KOPT-K1 (cell line): ENCODE measurements around the gene FHIT.
"Not testable (repeated sequence)": the region's sequence is repeated elsewhere in the genome, so short reads cannot be mapped to it uniquely, and the experiment has no call there.

ENCODE experiments used
- H3K27ac ChIP-seq: fragments of 200-600 bp; sonication (generic); 2 replicates; pipeline ENCODE4 v1.5.1; 2016; ENCODE audit warnings: antibody characterized with exemption, mild to moderate bottlenecking, low read depth, low read length; ENCODE audit not compliant: poor library complexity, severe bottlenecking
- H3K36me3 ChIP-seq: fragments of 200-600 bp; sonication (generic); 2 replicates; pipeline ENCODE4 v1.5.1; 2017; ENCODE audit warnings: antibody characterized with exemption, mild to moderate bottlenecking, low read length, moderate library complexity; ENCODE audit not compliant: insufficient read depth
- H3K9me3 ChIP-seq: fragments of 200-600 bp; sonication (generic); 2 replicates; pipeline ENCODE4 v1.5.1; 2017; ENCODE audit warnings: antibody characterized with exemption, low read length, mild to moderate bottlenecking; ENCODE audit not compliant: insufficient read depth, poor library complexity, severe bottlenecking

Gene FHIT

DNA sequence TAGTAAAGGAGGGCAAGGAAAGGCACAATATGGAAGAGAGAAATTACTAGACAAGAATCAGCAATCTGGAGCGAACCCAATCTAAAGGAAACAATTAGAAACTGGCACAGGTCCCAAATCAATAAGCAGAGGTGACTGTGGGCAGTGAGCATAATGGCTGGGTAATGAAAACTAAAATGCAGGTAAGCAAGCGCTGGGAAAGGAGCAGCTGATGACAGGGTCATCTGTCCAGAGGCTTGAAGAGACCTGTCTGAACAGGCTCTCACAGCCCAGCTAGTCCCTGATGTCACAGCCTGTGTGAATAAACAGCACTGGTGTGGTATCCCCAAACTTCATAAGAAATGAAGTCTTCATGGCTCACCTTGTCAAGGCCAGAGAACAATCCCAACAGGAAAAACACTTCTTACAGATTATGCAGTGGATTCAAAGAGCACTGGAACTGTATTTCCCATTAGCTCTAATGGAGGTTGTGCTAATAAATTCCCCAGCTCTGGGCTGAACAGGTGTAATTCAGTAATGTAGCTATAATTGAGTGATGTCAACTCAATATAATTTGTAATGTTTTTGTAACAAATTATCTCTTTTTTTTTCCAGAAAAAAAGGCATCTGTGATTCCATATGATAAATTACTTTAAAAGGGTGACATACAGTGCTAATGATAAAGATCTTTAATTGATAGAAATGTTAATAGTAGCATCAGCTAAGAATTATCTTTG is 197.3 kb downstream of the FHIT start:
- Histone ChIP-seq H3K9me3 (no peaks in the 10 kb centered on the region), H3K27ac (no peak overlapping the region), H3K36me3 (no peaks in the 10 kb centered on the region)

DNA sequence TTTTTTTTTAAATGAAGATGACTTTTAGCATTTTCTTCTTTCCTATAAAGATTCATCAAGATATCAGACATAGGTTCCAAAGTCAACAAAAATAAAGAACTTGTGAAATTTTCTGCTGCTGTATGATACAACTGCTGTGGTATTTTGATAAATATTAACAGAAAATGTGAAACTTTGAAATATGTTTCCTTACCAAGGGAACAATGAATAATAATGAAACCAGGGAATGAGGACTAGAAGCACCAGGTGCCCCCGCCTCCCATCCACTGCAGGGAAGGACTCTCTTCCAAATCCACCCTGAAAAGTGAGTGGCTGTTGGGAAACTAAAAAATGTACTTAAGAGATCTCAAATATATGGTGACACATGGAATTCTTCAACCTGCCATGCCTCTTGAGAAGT is 198.4 kb downstream of the FHIT start:
- H3K27ac ChIP-seq = no peak overlapping the region
- H3K9me3 ChIP-seq = no peaks in the 10 kb centered on the region
- H3K36me3 ChIP-seq = no peaks in the 10 kb centered on the region

DNA sequence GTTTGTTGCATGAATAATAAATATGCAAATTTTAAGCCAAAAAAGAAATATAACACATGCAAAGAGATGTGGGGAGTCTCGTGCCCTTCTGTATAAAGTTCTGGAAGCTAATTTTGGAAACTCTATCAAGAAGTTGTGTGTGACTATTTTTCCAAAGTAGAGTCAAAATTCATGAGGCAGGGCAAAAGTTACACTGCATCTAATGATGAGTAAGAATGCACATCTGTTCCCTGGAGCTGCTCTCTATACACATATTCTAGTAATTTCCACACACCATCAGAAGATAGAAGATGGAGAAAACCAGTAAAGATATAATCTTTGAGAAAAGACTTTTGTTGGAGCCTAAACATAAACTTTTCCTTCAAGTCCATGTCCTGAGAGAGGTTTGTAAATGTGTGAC is 199.6 kb downstream of the FHIT start:
- Histone ChIP-seq H3K36me3 (no peaks in the 10 kb centered on the region), H3K9me3 (no peaks in the 10 kb centered on the region), H3K27ac (no peak overlapping the region)

DNA sequence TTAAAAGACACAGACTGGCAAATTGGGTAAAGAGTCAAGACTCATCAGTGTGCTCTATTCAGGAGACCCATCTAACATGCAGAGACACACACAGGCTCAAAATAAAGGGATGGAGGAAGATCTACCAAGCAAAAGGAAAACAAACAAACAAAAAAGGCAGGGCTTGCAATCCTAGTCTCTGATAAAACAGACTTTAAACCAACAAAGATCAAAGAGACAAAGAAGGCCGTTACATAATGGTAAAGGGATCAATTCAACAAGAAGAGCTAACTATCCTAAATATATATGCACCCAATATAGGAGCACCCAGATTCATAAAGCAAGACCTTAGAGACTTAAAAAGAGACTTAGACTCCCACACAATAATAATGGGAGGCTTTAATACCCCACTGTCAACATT is 206.1 kb downstream of the FHIT start:
- H3K9me3 ChIP-seq, H3K27ac ChIP-seq, H3K36me3 ChIP-seq: not testable (repeated sequence)

DNA sequence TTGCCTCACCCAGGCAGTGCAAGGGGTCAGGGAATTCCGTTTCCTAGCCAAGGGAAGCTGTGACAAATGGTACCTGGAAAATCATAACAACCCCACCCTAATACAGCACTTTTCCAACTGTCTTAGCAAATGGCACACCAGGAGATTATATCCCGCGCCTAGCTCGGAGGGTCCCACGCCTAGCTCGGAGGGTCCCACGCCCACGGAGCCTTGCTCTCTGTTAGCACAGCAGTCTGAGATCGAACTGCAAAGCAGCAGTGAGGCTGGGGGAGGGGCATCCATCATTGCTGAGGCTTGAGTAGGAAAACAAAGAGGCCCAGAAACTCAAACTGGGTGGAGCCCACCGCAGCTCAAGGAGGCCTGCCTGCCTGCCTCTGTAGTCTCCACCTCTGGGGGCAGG is 208.1 kb downstream of the FHIT start:
- Histone ChIP-seq H3K36me3 (no peaks in the 10 kb centered on the region), H3K27ac (no peak overlapping the region), H3K9me3 (no peaks in the 10 kb centered on the region)

DNA sequence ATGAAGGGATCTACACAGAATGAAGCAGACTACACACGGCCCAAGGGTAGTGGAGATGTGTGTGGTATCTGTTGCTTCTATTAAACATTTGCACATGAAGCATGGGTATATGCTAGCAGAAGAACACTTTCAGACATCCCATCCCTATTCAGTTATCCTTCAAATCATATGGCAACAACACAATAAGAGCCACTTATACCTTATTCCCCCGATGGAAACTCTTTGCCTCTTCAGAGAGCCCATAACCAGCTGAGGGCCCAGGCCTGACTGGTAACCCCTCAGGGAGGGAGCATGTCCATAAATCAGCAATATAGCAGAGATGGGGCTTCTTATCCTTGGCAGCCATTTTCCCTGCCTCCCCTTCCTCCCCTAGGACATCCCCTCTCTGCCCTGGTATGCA is 210.6 kb downstream of the FHIT start:
- H3K36me3 ChIP-seq = no peaks in the 10 kb centered on the region
- H3K27ac ChIP-seq = no peak overlapping the region
- H3K9me3 ChIP-seq = no peaks in the 10 kb centered on the region

DNA sequence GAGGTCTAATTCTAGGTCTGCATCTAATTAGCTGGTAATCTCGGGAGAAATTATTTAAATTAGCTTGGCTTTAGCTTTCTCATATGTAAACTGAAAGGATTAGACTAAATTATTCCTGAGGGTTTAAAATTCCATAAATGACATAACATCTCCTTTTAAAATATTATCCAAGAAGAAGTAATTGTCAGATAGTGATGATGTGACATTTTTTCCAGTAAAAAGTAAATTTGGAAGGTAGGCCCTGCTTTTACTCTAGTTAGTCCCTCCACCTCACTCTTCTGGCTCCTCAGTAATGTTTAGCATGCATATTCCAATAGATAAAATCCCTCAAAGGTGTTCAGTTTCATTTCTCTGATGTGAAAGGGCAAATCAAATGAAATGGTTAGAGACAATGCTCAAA is 215.7 kb downstream of the FHIT start:
- H3K27ac ChIP-seq = no peak overlapping the region
- H3K9me3 ChIP-seq = no peaks in the 10 kb centered on the region
- H3K36me3 ChIP-seq = no peaks in the 10 kb centered on the region

DNA sequence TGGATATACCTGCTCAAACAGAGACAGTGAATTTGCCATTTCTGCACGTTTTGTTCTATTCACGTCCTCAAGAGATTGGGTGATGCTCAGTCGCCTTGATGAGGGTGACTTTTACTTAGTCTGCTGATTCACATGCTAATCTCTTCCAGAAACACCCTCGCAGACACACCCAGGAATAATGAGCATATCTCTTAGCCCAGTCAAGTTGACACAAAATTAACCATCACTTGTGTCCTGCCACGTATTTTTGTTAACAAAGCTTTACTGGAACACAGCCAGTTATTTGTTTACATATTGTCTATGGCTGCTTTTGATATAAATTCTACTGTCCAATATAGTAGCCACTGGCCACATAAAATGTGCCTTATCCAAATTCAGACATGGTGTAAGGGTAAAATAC is 218.3 kb downstream of the FHIT start:
- H3K9me3 ChIP-seq = no peaks in the 10 kb centered on the region

DNA sequence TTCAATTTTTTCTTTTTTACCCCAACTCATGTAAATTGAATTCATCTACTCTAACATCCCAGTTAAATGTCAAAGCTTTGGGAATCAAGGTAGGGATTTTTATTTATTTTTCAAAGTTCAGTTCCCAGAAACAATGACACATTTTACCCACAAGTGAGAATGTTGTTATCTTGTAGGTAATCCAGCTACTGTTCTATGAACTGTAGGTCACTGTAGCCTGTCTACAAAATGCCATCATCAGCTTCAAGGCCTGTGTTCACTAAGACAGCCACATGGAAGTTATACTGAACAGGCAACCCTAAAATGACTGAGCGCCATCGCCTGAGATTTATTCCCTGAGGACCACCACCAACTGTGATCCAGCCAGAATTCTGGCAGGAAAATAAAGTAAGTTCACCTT is 219.7 kb downstream of the FHIT start:
- no peaks in the 10 kb centered on the region for H3K9me3 ChIP-seq
- H3K27ac ChIP-seq = no peak overlapping the region
- H3K36me3 ChIP-seq = no peaks in the 10 kb centered on the region

More for the DNA sequence above, 218.3 kb downstream of the FHIT start:
- H3K36me3 ChIP-seq = no peaks in the 10 kb centered on the region
- no peak overlapping the region for H3K27ac ChIP-seq

DNA sequence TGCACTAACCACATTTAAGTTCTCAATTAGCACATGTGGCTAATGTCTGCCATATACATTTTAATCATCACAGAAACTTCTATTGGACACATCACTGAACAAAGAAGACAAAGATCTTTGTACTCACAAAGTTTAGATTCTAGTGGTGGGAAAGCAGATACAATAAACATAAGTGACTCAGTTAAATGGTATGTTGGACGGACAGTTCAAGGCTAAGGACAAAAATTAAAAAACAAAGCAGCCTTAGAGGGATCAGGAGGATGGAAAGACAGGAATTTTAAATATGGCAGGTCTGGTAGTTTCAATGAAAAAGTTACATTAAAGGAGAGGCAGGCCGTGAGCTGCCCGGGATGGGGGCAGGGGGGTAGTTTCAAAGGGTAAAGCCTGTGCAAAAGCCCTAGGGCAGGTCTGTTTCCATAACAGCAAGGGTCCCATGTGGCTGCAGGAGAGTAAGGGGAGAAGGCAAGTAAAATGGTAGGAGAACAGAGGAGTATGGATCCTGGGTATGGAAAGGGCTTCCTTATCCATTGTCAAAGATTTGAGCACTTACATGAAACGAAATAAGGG is 220.7 kb downstream of the FHIT start:
- H3K9me3 ChIP-seq = no peaks in the 10 kb centered on the region
- no peaks in the 10 kb centered on the region for H3K36me3 ChIP-seq
- H3K27ac ChIP-seq = no peak overlapping the region

DNA sequence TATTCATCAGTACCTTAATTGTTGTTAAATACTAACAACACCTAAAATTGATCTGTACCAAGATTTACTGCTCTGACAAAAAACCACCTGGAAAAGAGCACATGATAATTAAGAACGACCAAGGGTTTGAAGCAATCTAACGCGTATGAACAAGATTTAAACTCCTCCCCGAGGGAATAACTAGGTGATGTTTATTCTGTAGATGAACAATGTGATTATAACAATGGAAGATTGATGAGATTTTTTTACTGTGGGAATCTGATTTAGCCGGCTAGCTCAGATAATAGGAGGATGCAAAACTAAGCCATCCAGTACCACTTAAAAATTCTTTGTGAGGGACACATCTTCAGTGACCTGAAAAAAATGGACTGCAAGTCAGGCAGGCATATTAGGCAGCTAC is 222.1 kb downstream of the FHIT start:
- H3K36me3 ChIP-seq = no peaks in the 10 kb centered on the region

DNA sequence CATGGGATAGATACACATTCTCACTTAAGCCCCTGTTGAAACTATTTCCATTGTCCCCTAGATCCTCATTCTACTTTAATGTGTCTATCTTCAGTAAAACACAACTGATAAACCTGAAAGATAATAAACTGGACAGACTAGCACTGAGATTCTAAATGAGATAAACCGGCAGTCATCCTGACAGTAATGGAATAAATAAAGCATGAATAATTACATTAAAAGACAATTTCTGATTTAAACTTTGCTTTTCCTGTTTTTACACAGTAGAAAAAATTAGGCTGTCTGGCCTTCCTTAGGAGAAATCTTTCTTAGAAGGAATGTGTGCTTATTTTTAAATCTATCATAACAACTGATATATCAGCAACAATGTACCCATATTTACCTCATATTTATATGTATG is 232.4 kb downstream of the FHIT start:
- Histone ChIP-seq H3K27ac (no peak overlapping the region), H3K36me3 (no peaks in the 10 kb centered on the region), H3K9me3 (no peaks in the 10 kb centered on the region)

More for the DNA sequence above, 222.1 kb downstream of the FHIT start:
- Histone ChIP-seq H3K27ac (no peak overlapping the region), H3K9me3 (no peaks in the 10 kb centered on the region)

DNA sequence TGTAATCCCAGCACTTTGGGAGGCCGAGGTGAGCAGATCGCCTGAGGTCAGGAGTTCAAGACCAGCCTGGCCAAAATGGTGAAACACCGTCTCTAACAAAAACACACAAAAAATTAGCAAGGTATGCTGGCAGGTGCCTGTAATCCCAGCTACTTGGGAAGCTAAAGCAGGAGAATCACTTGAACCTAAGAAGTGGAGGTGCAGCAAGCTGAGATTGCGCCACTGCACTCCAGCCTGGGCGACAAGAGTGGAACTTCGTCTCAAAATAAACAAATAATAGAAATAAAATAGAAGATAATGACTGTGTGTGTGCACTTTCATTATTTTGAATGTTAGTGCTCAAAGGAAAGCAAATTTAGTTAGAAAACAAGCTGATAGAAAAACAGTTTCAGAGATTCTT is 234.2 kb downstream of the FHIT start:
- not testable (repeated sequence) for H3K36me3 ChIP-seq, H3K27ac ChIP-seq, H3K9me3 ChIP-seq

DNA sequence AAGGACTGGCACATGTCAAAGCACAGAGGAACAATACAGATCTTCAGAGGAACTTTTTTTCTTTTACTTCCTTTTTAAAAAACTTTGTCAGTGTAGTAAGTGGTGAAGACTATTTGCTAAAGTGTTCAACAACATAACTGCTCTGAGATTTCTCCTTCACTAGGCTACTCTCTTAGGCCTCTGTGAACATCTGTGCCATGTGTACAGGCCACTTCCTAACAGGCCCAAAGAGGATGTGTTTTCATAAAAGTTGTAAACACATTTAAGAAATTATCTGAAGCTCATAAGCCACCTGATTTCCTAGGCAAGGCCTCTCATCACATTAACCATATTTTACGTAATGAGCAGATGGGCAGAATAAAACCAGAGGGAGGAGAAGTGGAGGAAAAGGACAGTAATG is 235.4 kb downstream of the FHIT start:
- Histone ChIP-seq H3K27ac (no peak overlapping the region), H3K36me3 (no peaks in the 10 kb centered on the region), H3K9me3 (no peaks in the 10 kb centered on the region)

DNA sequence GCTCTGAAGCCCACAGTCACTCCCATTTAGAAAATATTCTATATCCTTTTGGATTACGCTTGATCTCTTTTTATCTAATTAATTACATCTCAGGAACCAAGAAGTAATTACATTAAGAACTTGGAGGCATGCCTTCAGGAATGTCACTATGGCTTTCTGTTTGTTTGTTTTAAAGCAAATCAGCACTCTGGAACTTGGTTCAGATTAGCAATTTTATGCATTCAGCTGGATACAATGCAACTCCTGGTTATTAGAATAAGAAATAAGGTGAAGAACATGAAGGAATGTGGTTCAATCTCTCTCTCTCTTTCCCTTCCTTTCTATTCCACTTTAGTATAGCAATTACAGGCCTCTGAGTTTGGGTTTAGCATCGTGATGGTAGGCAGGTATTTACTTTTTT is 235.8 kb downstream of the FHIT start:
- Histone ChIP-seq H3K27ac (no peak overlapping the region), H3K36me3 (no peaks in the 10 kb centered on the region), H3K9me3 (no peaks in the 10 kb centered on the region)

DNA sequence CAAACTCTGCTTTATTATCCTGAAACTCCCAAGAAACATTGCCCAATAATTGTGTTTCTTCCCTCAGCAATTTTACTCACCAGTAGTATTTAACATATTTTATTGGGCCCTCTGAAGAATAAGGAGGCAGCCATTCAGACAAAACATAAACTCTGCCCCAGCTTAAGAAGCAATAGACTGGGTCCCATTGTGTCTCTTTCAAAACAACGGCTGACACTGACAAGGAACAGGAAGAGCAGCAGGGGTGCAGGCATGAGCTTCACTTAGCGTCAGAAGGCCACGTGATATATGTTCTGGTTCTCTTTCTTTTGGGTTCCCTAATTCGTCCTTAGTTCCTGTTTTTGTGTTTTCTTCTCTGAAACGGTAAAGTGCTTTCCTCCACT is 242.3 kb downstream of the FHIT start:
- H3K9me3 ChIP-seq = no peaks in the 10 kb centered on the region
- no peak overlapping the region for H3K27ac ChIP-seq
- no peaks in the 10 kb centered on the region for H3K36me3 ChIP-seq
